ENCODE results near the gene COL11A2. TPM values are rescaled to one million over a fixed set of nuclear protein-coding genes. Genes with fewer than 3 reads are reported as not detected.

The COL11A2 gene
- total RNA-seq, 1 experiment from 2014 or later: 7.6 TPM

GRCh38 chr6:33190504-33191107 is 1.7 kb downstream of the COL11A2 start:
- no TSS peak for BruUV-seq (replicated peaks)
- no peak for TF ChIP-seq EGR1 (IDR thresholded peaks at IDR 0.05; ENCODE audit: low read depth)
- TF ChIP-seq POLR2A (IDR thresholded peaks at IDR 0.05; ENCODE audit: borderline replicate concordance, extremely low read depth, insufficient read depth, insufficient read length): no peak
- TF ChIP-seq CEBPB (IDR thresholded peaks at IDR 0.05; ENCODE audit: low read depth): no peak
- no peak for TF ChIP-seq ZFX (IDR thresholded peaks at IDR 0.05)
- TF ChIP-seq ELF1 (IDR thresholded peaks at IDR 0.05; ENCODE audit: borderline replicate concordance, low read depth): no peak
- TF ChIP-seq YY1 (IDR thresholded peaks at IDR 0.05; ENCODE audit: extremely low read depth, insufficient replicate concordance, low read depth, low read length): no peak
- TF ChIP-seq CBX3 (IDR thresholded peaks at IDR 0.05; ENCODE audit: low read depth): no peak
- no peak for TF ChIP-seq SIN3A (IDR thresholded peaks at IDR 0.05; ENCODE audit: low read depth)
- TF ChIP-seq ZBTB33 (IDR thresholded peaks at IDR 0.05; ENCODE audit: extremely low read depth, insufficient replicate concordance, low read length): no peak
- no peak for TF ChIP-seq FOSL1 (IDR thresholded peaks at IDR 0.05; ENCODE audit: low read depth)
- TF ChIP-seq EZH2phosphoT487 (IDR thresholded peaks at IDR 0.05; ENCODE audit: borderline replicate concordance): no peak
- no peak for TF ChIP-seq SRF (IDR thresholded peaks at IDR 0.05; ENCODE audit: low read depth)
- Histone ChIP-seq H2AFZ (ENCODE audit: low read depth, low read length, poor library complexity, severe bottlenecking) (no peak overlapping the region), H3K27ac (ENCODE audit: low read depth, low read length) (no peak overlapping the region), H3K9me2 (ENCODE audit: insufficient read depth) (no peaks in the 10 kb centered on the region), H3K4me1 (ENCODE audit: control insufficient read depth in 1 of 2, insufficient read depth in 2 of 2, low read length in 2 of 2) (no peaks in the 10 kb centered on the region), H3K27me3 (ENCODE audit: insufficient read depth, low read length) (no peaks in the 10 kb centered on the region), H3K9me3 (ENCODE audit: control insufficient read depth in 1 of 2, insufficient read depth in 1 of 2, low read depth in 1 of 2, low read length in 2 of 2) (no peaks in the 10 kb centered on the region), H3K79me2 (ENCODE audit: insufficient read depth, low read length) (no peaks in the 10 kb centered on the region), H3K36me3 (ENCODE audit: control insufficient read depth in 1 of 2, insufficient read depth in 2 of 2, low read length in 2 of 2) (peaks cover 9 to 14% of the 10 kb centered on the region in 2 experiments; a peak in 3 of 4 replicates), H3K4me3 (replicated peaks in 1 of 2; ENCODE audit: low read depth in 1 of 2, low read length in 2 of 2) (no peak overlapping the region), H4K20me1 (ENCODE audit: insufficient read depth) (no peaks in the 10 kb centered on the region), H3K9ac (ENCODE audit: low read length) (no peak overlapping the region), H3K4me2 (ENCODE audit: low read length) (no peak overlapping the region)
- ChIA-PET CTCF (no interaction called here), POLR2A (no interaction called here), RAD21 (ENCODE audit: low non-redundant PET in 1 of 2, low total read pairs in 2 of 2, uncharacterized antibody in 2 of 2, unreplicated experiment in 2 of 2) (interaction anchor here in 1 of 2 experiments (0.6 kb wide), 1 partner anchor 8 kb away, joined by 3 read pairs; no protein-coding TSS in a partner anchor)
- ATAC-seq: no peak
- no peak for DNase-seq (ENCODE audit: low read depth, low spot score)
- intact Hi-C loops (cut with micrococcal nuclease): no loop called here
